ENCODE measurements around the gene TEN1. TPM values are rescaled to one million over a fixed set of nuclear protein-coding genes. Genes with fewer than 3 reads are reported as not detected.

The TEN1 gene
- total and polyA plus RNA-seq, 2 of the 13 experiments (the other 11 are each of a cell fraction or from before 2014, with no cell fraction given) = 18.0 to 21.3 TPM

DNA sequence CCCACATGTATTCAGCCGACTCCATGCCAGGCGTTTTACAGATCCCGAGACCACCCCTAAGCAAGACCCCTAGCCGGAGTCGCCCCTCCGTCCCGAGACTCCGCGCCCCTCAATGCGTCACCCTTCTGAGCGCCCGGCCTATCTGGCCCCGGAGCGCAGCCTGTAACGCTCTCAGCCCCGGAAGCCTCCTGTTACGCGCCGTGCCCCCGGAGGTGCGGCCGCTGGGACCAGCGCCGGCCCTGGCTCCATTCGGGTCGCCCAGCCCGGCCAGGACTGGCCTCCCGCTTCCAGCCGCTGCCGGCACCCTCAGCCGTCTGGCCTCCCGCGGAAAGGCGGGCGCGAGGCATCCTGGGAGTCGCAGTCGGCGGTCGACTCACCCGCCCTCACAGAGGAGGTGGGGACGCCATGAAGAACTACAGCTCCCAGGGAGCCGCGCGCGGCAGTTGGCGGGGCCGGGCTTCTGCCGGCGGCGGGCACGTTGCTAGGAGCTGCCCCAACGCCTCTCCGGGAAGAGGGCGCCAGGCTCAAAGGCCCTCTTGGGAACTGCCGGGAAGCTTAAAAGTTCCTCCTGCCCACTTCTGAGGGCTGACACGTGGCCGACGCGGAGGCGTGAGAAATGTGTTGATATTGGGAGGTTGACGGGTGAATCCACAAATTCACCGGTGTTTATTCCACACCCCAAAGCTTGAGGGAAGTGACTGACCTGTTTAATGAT is 38.2 kb upstream of the TEN1 start, which contains the start of gene FBF1 (continued):
- peak; percentile 78; the same call in 1 of the 2 replicates for TF ChIP-seq ZNF790 (CRISPR knock-in tag; IDR thresholded peaks at IDR 0.05; ENCODE audit: borderline replicate concordance)
- peak; percentile 97 for TF ChIP-seq REPIN1 (CRISPR knock-in tag; IDR thresholded peaks at IDR 0.05; ENCODE audit: borderline replicate concordance, low read depth)
- TF ChIP-seq ZNF878 (CRISPR knock-in tag; IDR thresholded peaks at IDR 0.05) = peak; percentile 84; the same call in 1 of the 2 replicates
- no peak for TF ChIP-seq HMG20B (CRISPR knock-in tag; conservative IDR thresholded peaks at IDR 0.05)
- peak; percentile 56 for TF ChIP-seq ZNF781 (CRISPR knock-in tag; IDR thresholded peaks at IDR 0.05; ENCODE audit: borderline replicate concordance, not compliant biosample characterization)
- TF ChIP-seq EHMT2 (IDR thresholded peaks at IDR 0.05; ENCODE audit: borderline replicate concordance, low read depth, low read length) = no peak
- TF ChIP-seq, protein P1, sequence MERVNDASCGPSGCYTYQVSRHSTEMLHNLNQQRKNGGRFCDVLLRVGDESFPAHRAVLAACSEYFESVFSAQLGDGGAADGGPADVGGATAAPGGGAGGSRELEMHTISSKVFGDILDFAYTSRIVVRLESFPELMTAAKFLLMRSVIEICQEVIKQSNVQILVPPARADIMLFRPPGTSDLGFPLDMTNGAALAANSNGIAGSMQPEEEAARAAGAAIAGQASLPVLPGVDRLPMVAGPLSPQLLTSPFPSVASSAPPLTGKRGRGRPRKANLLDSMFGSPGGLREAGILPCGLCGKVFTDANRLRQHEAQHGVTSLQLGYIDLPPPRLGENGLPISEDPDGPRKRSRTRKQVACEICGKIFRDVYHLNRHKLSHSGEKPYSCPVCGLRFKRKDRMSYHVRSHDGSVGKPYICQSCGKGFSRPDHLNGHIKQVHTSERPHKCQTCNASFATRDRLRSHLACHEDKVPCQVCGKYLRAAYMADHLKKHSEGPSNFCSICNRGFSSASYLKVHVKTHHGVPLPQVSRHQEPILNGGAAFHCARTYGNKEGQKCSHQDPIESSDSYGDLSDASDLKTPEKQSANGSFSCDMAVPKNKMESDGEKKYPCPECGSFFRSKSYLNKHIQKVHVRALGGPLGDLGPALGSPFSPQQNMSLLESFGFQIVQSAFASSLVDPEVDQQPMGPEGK (CRISPR knock-in tag; IDR thresholded peaks at IDR 0.05) = peak; percentile 81
- TF ChIP-seq ZNF850 (CRISPR knock-in tag; conservative IDR thresholded peaks at IDR 0.05) = no peak
- TF ChIP-seq TARDBP (CRISPR knock-in tag; IDR thresholded peaks at IDR 0.05) = peak; percentile 86
- no peak; the same call in 1 of the 2 replicates for TF ChIP-seq ZNF567 (CRISPR knock-in tag; IDR thresholded peaks at IDR 0.05; ENCODE audit: borderline replicate concordance)
- TF ChIP-seq NCOR1 (IDR thresholded peaks at IDR 0.05; ENCODE audit: borderline replicate concordance, low read length) = no peak
- TF ChIP-seq, protein P2, sequence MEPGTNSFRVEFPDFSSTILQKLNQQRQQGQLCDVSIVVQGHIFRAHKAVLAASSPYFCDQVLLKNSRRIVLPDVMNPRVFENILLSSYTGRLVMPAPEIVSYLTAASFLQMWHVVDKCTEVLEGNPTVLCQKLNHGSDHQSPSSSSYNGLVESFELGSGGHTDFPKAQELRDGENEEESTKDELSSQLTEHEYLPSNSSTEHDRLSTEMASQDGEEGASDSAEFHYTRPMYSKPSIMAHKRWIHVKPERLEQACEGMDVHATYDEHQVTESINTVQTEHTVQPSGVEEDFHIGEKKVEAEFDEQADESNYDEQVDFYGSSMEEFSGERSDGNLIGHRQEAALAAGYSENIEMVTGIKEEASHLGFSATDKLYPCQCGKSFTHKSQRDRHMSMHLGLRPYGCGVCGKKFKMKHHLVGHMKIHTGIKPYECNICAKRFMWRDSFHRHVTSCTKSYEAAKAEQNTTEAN (CRISPR knock-in tag; conservative IDR thresholded peaks at IDR 0.05) = 0 out of 2 replicates have a peak, but pooled peaks have one; percentile 43
- no peak for TF ChIP-seq RARG (CRISPR knock-in tag; IDR thresholded peaks at IDR 0.05; ENCODE audit: low read depth)
- peak; percentile 93 for TF ChIP-seq MYC (CRISPR knock-in tag; IDR thresholded peaks at IDR 0.05; ENCODE audit: borderline replicate concordance)
- no peak for TF ChIP-seq PTBP1 (IDR thresholded peaks at IDR 0.05; ENCODE audit: low read depth, low read length, poor library complexity, severe bottlenecking)
- TF ChIP-seq, protein P3, sequence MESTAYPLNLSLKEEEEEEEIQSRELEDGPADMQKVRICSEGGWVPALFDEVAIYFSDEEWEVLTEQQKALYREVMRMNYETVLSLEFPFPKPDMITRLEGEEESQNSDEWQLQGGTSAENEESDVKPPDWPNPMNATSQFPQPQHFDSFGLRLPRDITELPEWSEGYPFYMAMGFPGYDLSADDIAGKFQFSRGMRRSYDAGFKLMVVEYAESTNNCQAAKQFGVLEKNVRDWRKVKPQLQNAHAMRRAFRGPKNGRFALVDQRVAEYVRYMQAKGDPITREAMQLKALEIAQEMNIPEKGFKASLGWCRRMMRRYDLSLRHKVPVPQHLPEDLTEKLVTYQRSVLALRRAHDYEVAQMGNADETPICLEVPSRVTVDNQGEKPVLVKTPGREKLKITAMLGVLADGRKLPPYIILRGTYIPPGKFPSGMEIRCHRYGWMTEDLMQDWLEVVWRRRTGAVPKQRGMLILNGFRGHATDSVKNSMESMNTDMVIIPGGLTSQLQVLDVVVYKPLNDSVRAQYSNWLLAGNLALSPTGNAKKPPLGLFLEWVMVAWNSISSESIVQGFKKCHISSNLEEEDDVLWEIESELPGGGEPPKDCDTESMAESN (CRISPR knock-in tag; conservative IDR thresholded peaks at IDR 0.05) = peak; percentile 94
- no peak for TF ChIP-seq TCF7L2 (IDR thresholded peaks at IDR 0.05; ENCODE audit: low read depth, low read length)
- peak; percentile 93 for TF ChIP-seq KLF11 (CRISPR knock-in tag; IDR thresholded peaks at IDR 0.05)
- no peak for TF ChIP-seq SP1 (IDR thresholded peaks at IDR 0.05)
- TF ChIP-seq SP1 (CRISPR knock-in tag; IDR thresholded peaks at IDR 0.05) = peak; percentile 58
- TF ChIP-seq MEIS2 (CRISPR knock-in tag; IDR thresholded peaks at IDR 0.05) = peak; percentile 91; the same call in 1 of the 2 replicates
- no peak for TF ChIP-seq IKZF4 (CRISPR knock-in tag; IDR thresholded peaks at IDR 0.05; ENCODE audit: borderline replicate concordance, low read depth, not compliant biosample characterization)
- peak; percentile 82; the same call in 1 of the 2 replicates for TF ChIP-seq HDAC2 (CRISPR knock-in tag; IDR thresholded peaks at IDR 0.05)
- TF ChIP-seq, protein P4, sequence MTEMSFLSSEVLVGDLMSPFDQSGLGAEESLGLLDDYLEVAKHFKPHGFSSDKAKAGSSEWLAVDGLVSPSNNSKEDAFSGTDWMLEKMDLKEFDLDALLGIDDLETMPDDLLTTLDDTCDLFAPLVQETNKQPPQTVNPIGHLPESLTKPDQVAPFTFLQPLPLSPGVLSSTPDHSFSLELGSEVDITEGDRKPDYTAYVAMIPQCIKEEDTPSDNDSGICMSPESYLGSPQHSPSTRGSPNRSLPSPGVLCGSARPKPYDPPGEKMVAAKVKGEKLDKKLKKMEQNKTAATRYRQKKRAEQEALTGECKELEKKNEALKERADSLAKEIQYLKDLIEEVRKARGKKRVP (CRISPR knock-in tag; IDR thresholded peaks at IDR 0.05) = 0 out of 4 replicates have a peak, but pooled peaks of 1 of the 2 experiments have one; percentile 40

Measured in HepG2 (cell line).